Skeletal muscle tissue (tissue), 4 donors: ENCODE results near the gene ZNF654. TPM values are rescaled to one million over a fixed set of nuclear protein-coding genes. Genes with fewer than 3 reads are reported as not detected.
"Not testable (repeated sequence)": the region's sequence is repeated elsewhere in the genome, so short reads cannot be mapped to it uniquely, and the experiment has no call there.

Experiments used
- H3K27ac ChIP-seq: one replicate; pipeline ENCODE4 v1.7.0; 2013; ENCODE audit warnings: mild to moderate bottlenecking, low read depth, low read length, inconsistent platforms
- H3K27me3 ChIP-seq, 3 donors: one replicate each; pipeline ENCODE4 v1.7.0; 2013; ENCODE audit warnings: low read length in 3 of 3; ENCODE audit not compliant: control insufficient read depth in 3 of 3, insufficient read depth in 3 of 3
- H3K36me3 ChIP-seq, 3 donors: one replicate each; pipeline ENCODE4 v1.7.0; 2013; ENCODE audit warnings: low read length in 3 of 3; ENCODE audit not compliant: control insufficient read depth in 3 of 3, insufficient read depth in 3 of 3
- H3K4me1 ChIP-seq, 3 donors: one replicate each; pipeline ENCODE4 v1.7.0; 2013; ENCODE audit warnings: low read length in 3 of 3, mild to moderate bottlenecking in 3 of 3; ENCODE audit not compliant: control insufficient read depth in 3 of 3, insufficient read depth in 3 of 3
- H3K4me3 ChIP-seq, 3 donors: one replicate each; pipeline ENCODE4 v1.7.0; 2013; ENCODE audit warnings: low read length in 3 of 3
- H3K9ac ChIP-seq, 3 donors: one replicate each; pipeline ENCODE4 v1.7.0; 2013; ENCODE audit warnings: low read length in 3 of 3, mild to moderate bottlenecking in 3 of 3, moderate library complexity in 2 of 3, low read depth in 1 of 3
- H3K9me3 ChIP-seq, 3 donors: one replicate each; pipeline ENCODE4 v1.7.0; 2013; ENCODE audit warnings: low read length in 3 of 3; ENCODE audit not compliant: control insufficient read depth in 3 of 3
- total RNA-seq: library from RNA; depleted of rRNA; stranded (reverse); fragments of >200 nt; gene quantifications from one replicate; pipeline ENCODE4 v1.2.3, GENCODE V29; 2014
- donor health status: Osteomylitis.

Gene ZNF654
- total RNA-seq, 1 donor from 2014 or later = 12.5 TPM

DNA sequence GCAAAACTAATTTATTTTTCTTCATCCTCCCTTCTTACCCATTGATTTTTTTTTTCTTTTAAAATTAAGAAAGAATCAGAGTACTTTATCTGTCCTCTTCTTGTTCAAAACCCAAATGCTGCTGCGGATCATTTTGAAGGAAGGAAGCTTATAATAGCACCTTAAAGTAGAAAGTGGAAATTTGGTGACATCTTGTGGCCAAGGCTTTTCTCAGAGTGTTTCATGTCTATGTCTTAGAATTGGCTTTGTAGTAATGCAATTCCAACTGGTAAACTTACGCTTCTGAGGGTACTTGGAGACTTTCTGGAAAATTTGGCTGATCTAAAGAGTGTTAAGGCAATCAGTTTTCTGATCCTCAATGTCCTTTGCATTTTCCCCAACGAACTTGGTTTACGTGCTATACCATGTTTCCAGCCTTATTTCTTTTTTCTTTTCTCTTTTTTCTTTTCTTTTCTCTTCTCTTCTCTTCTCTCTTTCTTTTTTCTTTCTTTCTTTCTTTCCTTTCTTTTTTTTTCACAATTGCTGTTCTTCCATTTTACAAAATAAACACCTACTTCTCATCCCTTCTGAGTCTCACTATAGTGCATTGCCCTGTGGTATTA, 121.4 kb downstream of the ZNF654 start:
- Histone ChIP-seq H3K27ac (no peak overlapping the region), H3K4me1 (no peaks in the 10 kb centered on the region), H3K9ac (no peak overlapping the region), H3K9me3 (no peaks in the 10 kb centered on the region), H3K27me3 (no peaks in the 10 kb centered on the region), H3K4me3 (no peak overlapping the region), H3K36me3 (no peaks in the 10 kb centered on the region)

GRCh38 chr3:88182165-88182918, 123.3 kb downstream of the ZNF654 start:
- not testable (repeated sequence) for H3K27me3 ChIP-seq, H3K36me3 ChIP-seq, H3K9me3 ChIP-seq, H3K4me3 ChIP-seq, H3K4me1 ChIP-seq, H3K27ac ChIP-seq, H3K9ac ChIP-seq

DNA sequence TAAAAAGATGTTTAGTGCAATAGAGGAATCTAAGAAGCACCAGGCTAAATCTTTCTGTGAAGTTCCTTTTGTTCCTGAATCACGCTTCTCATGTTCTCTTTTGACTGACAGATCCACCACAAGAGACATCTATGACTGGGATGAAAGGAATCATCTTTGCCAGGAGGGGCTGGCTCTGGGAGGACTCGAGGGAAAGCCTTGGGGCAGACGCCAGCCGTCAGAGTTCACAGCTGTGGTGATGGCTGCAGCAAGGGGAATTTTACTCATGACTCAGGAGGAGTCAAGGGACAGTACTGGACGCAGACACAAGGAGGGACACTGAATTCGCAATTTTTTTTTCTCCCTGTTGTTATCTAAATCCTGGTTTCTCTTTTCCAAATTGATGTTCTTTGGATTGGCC, 129.4 kb downstream of the ZNF654 start:
- H3K4me1 ChIP-seq = no peaks in the 10 kb centered on the region
- H3K9ac ChIP-seq = no peak overlapping the region
- H3K36me3 ChIP-seq = no peaks in the 10 kb centered on the region
- no peaks in the 10 kb centered on the region for H3K27me3 ChIP-seq
- H3K27ac ChIP-seq = no peak overlapping the region
- no peak overlapping the region for H3K4me3 ChIP-seq
- H3K9me3 ChIP-seq = no peaks in the 10 kb centered on the region

DNA sequence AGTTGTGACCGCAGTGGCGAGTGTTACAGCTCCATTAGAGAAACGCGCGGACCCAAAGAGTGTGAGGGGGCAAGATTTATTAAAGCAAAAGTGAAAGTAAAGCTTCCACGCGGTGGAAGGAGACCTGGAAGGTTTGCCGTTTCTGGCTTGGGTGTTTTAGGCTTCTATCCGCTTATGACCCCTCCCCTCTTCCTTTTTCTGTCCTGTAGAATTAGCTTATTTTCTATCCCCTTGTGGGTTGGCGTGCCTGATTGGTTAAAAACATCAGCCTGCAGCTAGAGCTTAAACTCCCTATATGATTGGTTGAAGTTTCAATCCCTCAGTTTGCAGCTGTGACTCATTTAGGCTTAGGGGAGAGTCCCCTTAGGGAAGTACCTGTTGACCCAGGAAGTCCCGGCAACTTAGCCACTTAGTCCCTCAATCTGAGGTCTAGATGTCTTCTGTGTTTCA, 130.3 kb downstream of the ZNF654 start:
- no peaks in the 10 kb centered on the region for H3K36me3 ChIP-seq
- no peaks in the 10 kb centered on the region for H3K27me3 ChIP-seq
- no peaks in the 10 kb centered on the region for H3K9me3 ChIP-seq
- H3K27ac ChIP-seq = no peak overlapping the region
- no peak overlapping the region for H3K9ac ChIP-seq
- no peak overlapping the region for H3K4me3 ChIP-seq
- no peaks in the 10 kb centered on the region for H3K4me1 ChIP-seq

- H3K9ac ChIP-seq = no peak overlapping the region
- H3K27ac ChIP-seq = no peak overlapping the region
- no peaks in the 10 kb centered on the region for H3K4me1 ChIP-seq
- H3K27me3 ChIP-seq = no peaks in the 10 kb centered on the region
- H3K4me3 ChIP-seq = no peak overlapping the region
- H3K36me3 ChIP-seq = no peaks in the 10 kb centered on the region
- no peaks in the 10 kb centered on the region for H3K9me3 ChIP-seq
Observed at GRCh38 chr3:88191872-88192409, 132.9 kb downstream of the ZNF654 start.

DNA sequence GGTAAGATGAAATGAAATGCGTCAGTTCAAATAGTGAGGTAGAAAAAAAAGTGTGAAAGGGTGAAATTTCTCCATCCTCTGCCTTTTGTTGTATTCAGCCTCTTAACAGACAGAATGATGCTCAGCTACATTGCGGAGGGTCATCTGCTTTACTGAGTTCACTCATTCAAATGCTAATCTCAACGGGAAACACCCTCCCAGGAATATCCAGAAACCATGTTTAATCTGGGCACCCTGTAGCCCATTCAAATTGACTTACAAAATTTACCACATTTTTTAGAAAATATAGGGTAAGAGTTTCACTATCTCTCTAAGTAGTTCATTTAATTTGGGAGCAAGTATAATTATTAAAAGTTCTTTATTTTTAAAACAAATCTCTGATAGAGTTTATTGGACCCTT, 133.6 kb downstream of the ZNF654 start:
- Histone ChIP-seq H3K27ac (no peak overlapping the region), H3K27me3 (no peaks in the 10 kb centered on the region), H3K36me3 (no peaks in the 10 kb centered on the region), H3K9ac (no peak overlapping the region), H3K9me3 (no peaks in the 10 kb centered on the region), H3K4me1 (no peaks in the 10 kb centered on the region), H3K4me3 (no peak overlapping the region)

Other genes with a start within 250 kb of the ZNF654 start
- 45.9 TPM for gene CGGBP1, start 250 bp upstream of the ZNF654 start, total RNA-seq
- gene C3orf38, start 90.7 kb downstream of the ZNF654 start, total RNA-seq = 24.0 TPM